Measurements from ENCODE around the gene LIN37. TPM values are rescaled to one million over a fixed set of nuclear protein-coding genes. Genes with fewer than 3 reads are reported as not detected.

The LIN37 gene
- total RNA-seq, 1 experiment from 2014 or later, result 23.5 TPM

DNA sequence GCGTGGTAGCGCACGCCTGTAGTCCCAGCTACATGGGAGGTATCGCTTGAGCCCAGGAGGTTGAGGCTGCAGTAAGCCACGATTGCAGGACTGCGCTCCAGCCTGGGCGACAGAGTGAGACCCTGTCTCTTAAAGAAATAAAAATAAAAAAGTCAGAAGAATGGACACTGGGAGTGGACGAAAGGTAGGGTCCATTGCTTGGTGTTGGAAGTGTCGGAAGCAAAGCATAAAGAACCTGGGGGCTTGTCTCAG, 26.6 kb downstream of the LIN37 start:
- peaks cover 11% of the 10 kb centered on the region; the same call in 1 of the 2 replicates for H3K4me1 ChIP-seq (ENCODE audit: control insufficient read depth, insufficient read depth, low read length)
- ATAC-seq, result peak; percentile 19
- POLR2A ChIA-PET, result no interaction called here
- in situ Hi-C loops (cut with HindIII; ENCODE audit: low pct_unique_long_range_greater_than_20kb, low sequenced_read_pairs) (no loop called here), intact Hi-C loops (cut with micrococcal nuclease; ENCODE audit: unreplicated experiment) (no loop called here)
- no TSS peak for BruUV-seq (replicated peaks)
- CTCF ChIA-PET, result no interaction called here
- peak overlapping the region; percentile 54 to 65 for H3K4me3 ChIP-seq (ENCODE audit: low read depth in 2 of 2, low read length in 2 of 2)
- no peaks in the 10 kb centered on the region for H3K9me3 ChIP-seq (ENCODE audit: control insufficient read depth, insufficient read depth, low read depth, low read length)
- H3K27me3 ChIP-seq (ENCODE audit: control insufficient read depth, insufficient read depth, low read length), result no peaks in the 10 kb centered on the region
- H3K36me3 ChIP-seq (ENCODE audit: control insufficient read depth, insufficient read depth, low read length), result no peaks in the 10 kb centered on the region
- DNase-seq (ENCODE audit: low read depth, low spot score), result no peak
- H3K27ac ChIP-seq (ENCODE audit: low read length), result 0 out of 2 replicates have a peak overlapping the region, but pooled peaks have one; percentile 1
- TF ChIP-seq TCF7L2 (IDR thresholded peaks at IDR 0.05; ENCODE audit: low read depth, low read length) (no peak), POLR2AphosphoS5 (IDR thresholded peaks at IDR 0.05; ENCODE audit: low read depth, low read length) (no peak), SIN3A (IDR thresholded peaks at IDR 0.05; ENCODE audit: borderline replicate concordance, insufficient read depth, low read depth, low read length) (no peak)
- TF ChIP-seq, protein P1, sequence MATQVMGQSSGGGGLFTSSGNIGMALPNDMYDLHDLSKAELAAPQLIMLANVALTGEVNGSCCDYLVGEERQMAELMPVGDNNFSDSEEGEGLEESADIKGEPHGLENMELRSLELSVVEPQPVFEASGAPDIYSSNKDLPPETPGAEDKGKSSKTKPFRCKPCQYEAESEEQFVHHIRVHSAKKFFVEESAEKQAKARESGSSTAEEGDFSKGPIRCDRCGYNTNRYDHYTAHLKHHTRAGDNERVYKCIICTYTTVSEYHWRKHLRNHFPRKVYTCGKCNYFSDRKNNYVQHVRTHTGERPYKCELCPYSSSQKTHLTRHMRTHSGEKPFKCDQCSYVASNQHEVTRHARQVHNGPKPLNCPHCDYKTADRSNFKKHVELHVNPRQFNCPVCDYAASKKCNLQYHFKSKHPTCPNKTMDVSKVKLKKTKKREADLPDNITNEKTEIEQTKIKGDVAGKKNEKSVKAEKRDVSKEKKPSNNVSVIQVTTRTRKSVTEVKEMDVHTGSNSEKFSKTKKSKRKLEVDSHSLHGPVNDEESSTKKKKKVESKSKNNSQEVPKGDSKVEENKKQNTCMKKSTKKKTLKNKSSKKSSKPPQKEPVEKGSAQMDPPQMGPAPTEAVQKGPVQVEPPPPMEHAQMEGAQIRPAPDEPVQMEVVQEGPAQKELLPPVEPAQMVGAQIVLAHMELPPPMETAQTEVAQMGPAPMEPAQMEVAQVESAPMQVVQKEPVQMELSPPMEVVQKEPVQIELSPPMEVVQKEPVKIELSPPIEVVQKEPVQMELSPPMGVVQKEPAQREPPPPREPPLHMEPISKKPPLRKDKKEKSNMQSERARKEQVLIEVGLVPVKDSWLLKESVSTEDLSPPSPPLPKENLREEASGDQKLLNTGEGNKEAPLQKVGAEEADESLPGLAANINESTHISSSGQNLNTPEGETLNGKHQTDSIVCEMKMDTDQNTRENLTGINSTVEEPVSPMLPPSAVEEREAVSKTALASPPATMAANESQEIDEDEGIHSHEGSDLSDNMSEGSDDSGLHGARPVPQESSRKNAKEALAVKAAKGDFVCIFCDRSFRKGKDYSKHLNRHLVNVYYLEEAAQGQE (IDR thresholded peaks at IDR 0.05; ENCODE audit: insufficient read depth in 1 of 2, low read depth in 2 of 2, low read length in 1 of 2), result no peak
- TF ChIP-seq, protein P2, sequence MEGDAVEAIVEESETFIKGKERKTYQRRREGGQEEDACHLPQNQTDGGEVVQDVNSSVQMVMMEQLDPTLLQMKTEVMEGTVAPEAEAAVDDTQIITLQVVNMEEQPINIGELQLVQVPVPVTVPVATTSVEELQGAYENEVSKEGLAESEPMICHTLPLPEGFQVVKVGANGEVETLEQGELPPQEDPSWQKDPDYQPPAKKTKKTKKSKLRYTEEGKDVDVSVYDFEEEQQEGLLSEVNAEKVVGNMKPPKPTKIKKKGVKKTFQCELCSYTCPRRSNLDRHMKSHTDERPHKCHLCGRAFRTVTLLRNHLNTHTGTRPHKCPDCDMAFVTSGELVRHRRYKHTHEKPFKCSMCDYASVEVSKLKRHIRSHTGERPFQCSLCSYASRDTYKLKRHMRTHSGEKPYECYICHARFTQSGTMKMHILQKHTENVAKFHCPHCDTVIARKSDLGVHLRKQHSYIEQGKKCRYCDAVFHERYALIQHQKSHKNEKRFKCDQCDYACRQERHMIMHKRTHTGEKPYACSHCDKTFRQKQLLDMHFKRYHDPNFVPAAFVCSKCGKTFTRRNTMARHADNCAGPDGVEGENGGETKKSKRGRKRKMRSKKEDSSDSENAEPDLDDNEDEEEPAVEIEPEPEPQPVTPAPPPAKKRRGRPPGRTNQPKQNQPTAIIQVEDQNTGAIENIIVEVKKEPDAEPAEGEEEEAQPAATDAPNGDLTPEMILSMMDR (IDR thresholded peaks at IDR 0.05), result no peak

DNA sequence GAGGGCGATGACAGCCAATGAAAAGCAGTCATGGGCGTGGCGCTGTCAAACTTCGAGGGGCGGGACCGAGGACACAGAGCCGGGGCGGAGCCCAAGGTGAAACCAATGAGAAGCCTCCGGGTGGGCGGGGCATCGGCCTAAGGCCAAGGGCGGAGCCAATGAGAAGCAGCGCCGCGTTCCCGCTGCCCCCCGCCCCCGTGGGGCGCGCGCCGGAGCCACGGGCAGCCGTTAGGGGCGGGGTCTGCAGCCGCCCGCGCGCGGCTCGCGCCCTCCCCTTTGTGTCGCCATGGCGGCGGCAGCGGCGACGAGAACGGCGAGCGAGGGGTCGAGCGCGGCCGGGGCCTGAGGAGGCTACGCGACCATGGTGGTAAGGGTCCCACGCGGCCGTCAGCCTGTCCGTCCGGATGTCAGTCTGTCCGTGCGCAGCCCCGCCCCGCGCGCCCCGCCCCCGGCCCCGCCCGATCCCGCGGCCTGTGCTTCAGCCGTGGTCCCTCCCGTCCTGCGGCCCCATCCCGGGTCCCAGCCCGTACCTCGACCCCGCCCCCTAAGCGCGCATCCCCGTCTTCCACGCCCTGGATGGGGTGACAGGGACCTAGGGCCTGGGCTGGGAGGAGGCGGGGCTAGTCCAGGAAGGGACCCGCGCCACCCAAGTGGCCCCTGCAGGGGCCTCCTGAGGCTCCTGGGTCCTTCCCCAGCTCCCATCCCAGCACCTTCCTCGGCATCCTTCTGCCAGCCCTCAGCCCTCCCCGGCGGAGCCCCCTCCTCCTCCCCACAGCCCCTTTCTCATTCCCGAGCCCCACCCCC, 27.1 kb downstream of the LIN37 start, which contains the start of gene ARHGAP33:
Gene ARHGAP33, plus strand, starts transcription at position 267 of the 804 bp plus-strand sequence. Its CDS starts 95 bp downstream, at position 362.
- no peaks in the 10 kb centered on the region for H3K36me3 ChIP-seq (ENCODE audit: control insufficient read depth, insufficient read depth, low read length)
- ChIA-PET POLR2A (interaction anchor here (0.6 kb wide), 1 partner anchor 31 kb away, joined by 9 read pairs; no protein-coding TSS in a partner anchor), CTCF (no interaction called here)
- peak; percentile 97 for ATAC-seq
- BruUV-seq (replicated peaks), result no TSS peak
- DNase-seq (ENCODE audit: low read depth, low spot score), result peak; percentile 72
- H3K27ac ChIP-seq (ENCODE audit: low read length), result peak within 1 kb of the TSS; percentile 24; the same call in 1 of the 2 replicates
- in situ Hi-C loops (cut with HindIII; ENCODE audit: low pct_unique_long_range_greater_than_20kb, low sequenced_read_pairs) (no loop called here), intact Hi-C loops (cut with micrococcal nuclease; ENCODE audit: unreplicated experiment) (no loop called here)
- H3K4me1 ChIP-seq (ENCODE audit: control insufficient read depth, insufficient read depth, low read length), result peaks cover 11% of the 10 kb centered on the region; the same call in 1 of the 2 replicates
- TF ChIP-seq, protein P1 (IDR thresholded peaks at IDR 0.05; ENCODE audit: insufficient read depth in 1 of 2, low read depth in 2 of 2, low read length in 1 of 2), result no peak
- TF ChIP-seq SIN3A (IDR thresholded peaks at IDR 0.05; ENCODE audit: borderline replicate concordance, insufficient read depth, low read depth, low read length), result peak; percentile 96; the same call in 1 of the 2 replicates
- TF ChIP-seq, protein P2 (IDR thresholded peaks at IDR 0.05), result no peak
- no peak for TF ChIP-seq TCF7L2 (IDR thresholded peaks at IDR 0.05; ENCODE audit: low read depth, low read length)
- peak; percentile 67 for TF ChIP-seq POLR2AphosphoS5 (IDR thresholded peaks at IDR 0.05; ENCODE audit: low read depth, low read length)
- no peaks in the 10 kb centered on the region for H3K27me3 ChIP-seq (ENCODE audit: control insufficient read depth, insufficient read depth, low read length)
- no peaks in the 10 kb centered on the region for H3K9me3 ChIP-seq (ENCODE audit: control insufficient read depth, insufficient read depth, low read depth, low read length)
- peak within 1 kb of the TSS; percentile 54 to 65 for H3K4me3 ChIP-seq (ENCODE audit: low read depth in 2 of 2, low read length in 2 of 2)

Measured in Panc1 (cell line).